ENCODE data around the gene SYCP2. TPM values are rescaled to one million over a fixed set of nuclear protein-coding genes. Genes with fewer than 3 reads are reported as not detected.
"Not testable (repeated sequence)": the region's sequence is repeated elsewhere in the genome, so short reads cannot be mapped to it uniquely, and the experiment has no call there.

SYCP2 gene
- total and polyA plus RNA-seq, 7 donors, result 0.50 to 7.8 (median 1.6) TPM

DNA sequence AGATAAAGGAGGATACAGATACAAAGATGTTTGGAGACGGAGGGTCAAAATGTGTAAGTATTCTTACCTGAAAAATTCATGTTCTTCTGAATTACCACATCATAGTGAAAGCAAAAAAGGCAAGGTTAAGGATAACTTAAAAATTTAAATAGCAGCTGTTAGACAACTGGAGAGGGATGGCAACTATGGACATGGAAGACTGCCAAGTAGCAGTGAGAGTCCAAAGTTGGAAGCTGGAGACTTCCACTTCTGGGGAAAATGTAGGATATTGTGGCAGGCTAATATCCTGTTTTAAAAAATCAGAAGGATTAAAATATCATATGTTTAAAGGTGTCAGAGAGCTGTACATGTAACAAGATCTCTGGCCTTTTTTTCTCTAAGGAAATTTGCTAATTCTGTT is 29.8 kb downstream of the SYCP2 start:
- H3K27me3 ChIP-seq, result no peaks in the 10 kb centered on the region
- DNase-seq, result no peak
- no peak overlapping the region for H3K4me3 ChIP-seq
- no peaks in the 10 kb centered on the region for H3K4me1 ChIP-seq
- WGBS, 2 donors, result 90 to 98% methylated on average over 1 of the region's 1 CpG
- no peak for TF ChIP-seq POLR2AphosphoS5 (IDR thresholded peaks at IDR 0.05)
- TF ChIP-seq EP300 (IDR thresholded peaks at IDR 0.05), result no peak
- TF ChIP-seq POLR2A (IDR thresholded peaks at IDR 0.05), result no peak
- TF ChIP-seq, protein P1, sequence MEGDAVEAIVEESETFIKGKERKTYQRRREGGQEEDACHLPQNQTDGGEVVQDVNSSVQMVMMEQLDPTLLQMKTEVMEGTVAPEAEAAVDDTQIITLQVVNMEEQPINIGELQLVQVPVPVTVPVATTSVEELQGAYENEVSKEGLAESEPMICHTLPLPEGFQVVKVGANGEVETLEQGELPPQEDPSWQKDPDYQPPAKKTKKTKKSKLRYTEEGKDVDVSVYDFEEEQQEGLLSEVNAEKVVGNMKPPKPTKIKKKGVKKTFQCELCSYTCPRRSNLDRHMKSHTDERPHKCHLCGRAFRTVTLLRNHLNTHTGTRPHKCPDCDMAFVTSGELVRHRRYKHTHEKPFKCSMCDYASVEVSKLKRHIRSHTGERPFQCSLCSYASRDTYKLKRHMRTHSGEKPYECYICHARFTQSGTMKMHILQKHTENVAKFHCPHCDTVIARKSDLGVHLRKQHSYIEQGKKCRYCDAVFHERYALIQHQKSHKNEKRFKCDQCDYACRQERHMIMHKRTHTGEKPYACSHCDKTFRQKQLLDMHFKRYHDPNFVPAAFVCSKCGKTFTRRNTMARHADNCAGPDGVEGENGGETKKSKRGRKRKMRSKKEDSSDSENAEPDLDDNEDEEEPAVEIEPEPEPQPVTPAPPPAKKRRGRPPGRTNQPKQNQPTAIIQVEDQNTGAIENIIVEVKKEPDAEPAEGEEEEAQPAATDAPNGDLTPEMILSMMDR (IDR thresholded peaks at IDR 0.05), result no peak
- intact Hi-C loops (cut with DNase I), result no loop called here
- no peaks in the 10 kb centered on the region for H3K36me3 ChIP-seq
- H3K9me3 ChIP-seq, result no peaks in the 10 kb centered on the region
- H3K27ac ChIP-seq, result no peak overlapping the region

DNA sequence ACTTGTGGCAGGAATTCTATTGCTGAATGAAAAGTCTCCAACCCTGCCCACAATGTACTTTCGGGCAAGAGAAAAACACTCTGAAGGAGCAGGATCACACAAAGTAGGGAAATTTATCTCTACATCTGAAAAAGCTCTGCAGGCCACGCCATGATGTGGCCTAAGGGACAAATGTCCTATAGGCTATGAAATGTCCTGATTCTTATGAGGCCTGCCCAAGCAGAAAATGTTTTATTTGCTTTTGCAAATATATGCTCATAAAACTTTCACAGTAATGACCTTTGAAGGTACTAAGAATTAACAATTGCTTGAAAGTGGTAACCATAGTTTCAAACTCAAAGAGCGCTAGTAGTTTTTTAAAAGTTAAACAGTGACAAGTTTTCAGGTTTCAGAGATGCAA is 31.0 kb downstream of the SYCP2 start:
- Histone ChIP-seq H3K36me3 (no peaks in the 10 kb centered on the region), H3K4me3 (no peak overlapping the region), H3K27ac (no peak overlapping the region), H3K27me3 (no peaks in the 10 kb centered on the region), H3K4me1 (no peaks in the 10 kb centered on the region), H3K9me3 (no peaks in the 10 kb centered on the region)
- intact Hi-C loops (cut with DNase I), result no loop called here
- no peak for DNase-seq
- TF ChIP-seq EP300 (IDR thresholded peaks at IDR 0.05), result no peak
- no peak for TF ChIP-seq POLR2A (IDR thresholded peaks at IDR 0.05)
- TF ChIP-seq, protein P1 (IDR thresholded peaks at IDR 0.05), result no peak
- TF ChIP-seq POLR2AphosphoS5 (IDR thresholded peaks at IDR 0.05), result no peak
- WGBS, 2 donors, result 59 to 87% methylated on average over 3 of the region's 3 CpGs

DNA sequence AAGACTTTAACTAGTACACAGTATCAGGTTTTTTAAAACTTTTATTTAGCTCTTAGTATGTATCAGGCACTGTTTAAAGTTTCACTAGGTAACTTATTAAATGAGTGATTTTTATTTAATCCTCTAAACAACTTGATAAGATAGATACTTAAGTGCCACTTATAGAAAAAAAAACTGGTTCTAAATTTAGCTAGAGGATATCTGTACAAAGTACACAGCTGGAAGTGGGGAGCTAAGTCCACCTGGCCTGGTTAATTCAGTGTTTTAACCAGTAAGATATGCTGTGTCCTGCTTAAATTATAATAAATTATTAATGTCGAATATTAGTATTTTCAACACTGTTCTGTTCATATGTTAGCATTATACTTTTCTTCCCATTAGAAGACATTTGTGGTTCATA is 37.5 kb downstream of the SYCP2 start:
- WGBS, 2 donors, result 84 to 88% methylated on average over 1 of the region's 1 CpG
- no peaks in the 10 kb centered on the region for H3K27me3 ChIP-seq
- no peak overlapping the region for H3K27ac ChIP-seq
- no peaks in the 10 kb centered on the region for H3K9me3 ChIP-seq
- intact Hi-C loops (cut with DNase I), result no loop called here
- TF ChIP-seq POLR2A (IDR thresholded peaks at IDR 0.05) (no peak), EP300 (IDR thresholded peaks at IDR 0.05) (no peak), POLR2AphosphoS5 (IDR thresholded peaks at IDR 0.05) (no peak)
- TF ChIP-seq, protein P1 (IDR thresholded peaks at IDR 0.05), result no peak
- H3K36me3 ChIP-seq, result no peaks in the 10 kb centered on the region
- no peak for DNase-seq
- no peaks in the 10 kb centered on the region for H3K4me1 ChIP-seq
- no peak overlapping the region for H3K4me3 ChIP-seq

DNA sequence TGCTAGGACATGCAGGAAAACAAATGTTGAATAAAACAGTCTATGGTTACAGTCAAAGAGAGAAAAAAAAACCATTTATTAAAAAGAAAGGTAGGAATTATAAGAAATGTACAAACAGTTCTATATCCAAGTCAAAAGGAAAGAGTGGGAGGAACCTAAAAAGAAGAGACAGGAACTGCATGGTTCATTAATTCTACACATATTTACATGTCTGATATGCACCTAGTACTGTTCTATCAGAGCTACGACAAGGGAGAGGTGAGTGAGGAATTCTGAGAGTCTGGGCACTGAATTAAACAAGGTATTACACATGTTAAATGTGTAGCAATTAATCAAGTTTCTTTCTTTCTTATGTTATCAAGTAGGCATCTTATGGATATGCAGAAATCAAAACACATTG is 41.9 kb downstream of the SYCP2 start:
- no peaks in the 10 kb centered on the region for H3K9me3 ChIP-seq
- WGBS, 2 donors, result 59 to 65% methylated on average over 1 of the region's 1 CpG
- DNase-seq, result no peak
- no peaks in the 10 kb centered on the region for H3K27me3 ChIP-seq
- H3K4me1 ChIP-seq, result no peaks in the 10 kb centered on the region
- no peak overlapping the region for H3K27ac ChIP-seq
- H3K36me3 ChIP-seq, result no peaks in the 10 kb centered on the region
- H3K4me3 ChIP-seq, result no peak overlapping the region
- intact Hi-C loops (cut with DNase I), result no loop called here
- no peak for TF ChIP-seq EP300 (IDR thresholded peaks at IDR 0.05)
- no peak for TF ChIP-seq POLR2A (IDR thresholded peaks at IDR 0.05)

DNA sequence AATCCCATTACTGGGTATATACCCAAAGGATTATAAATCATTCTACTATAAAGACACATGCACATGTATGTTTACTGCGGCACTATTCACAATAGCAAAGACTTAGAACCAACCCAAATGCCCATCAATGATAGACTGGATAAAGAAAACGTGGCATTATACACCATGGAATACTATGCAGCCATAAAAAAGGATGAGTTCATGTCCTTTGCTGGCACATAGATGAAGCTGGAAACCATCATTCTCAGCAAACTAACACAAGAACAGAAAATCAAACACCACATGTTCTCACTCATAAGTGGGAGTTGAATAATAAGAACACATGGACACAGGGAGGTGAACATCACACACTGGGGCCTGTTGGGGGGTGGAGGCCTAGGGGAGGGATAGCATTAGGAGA is 43.4 kb downstream of the SYCP2 start:
- H3K36me3 ChIP-seq; H3K9me3 ChIP-seq; H3K4me3 ChIP-seq; DNase-seq; H3K4me1 ChIP-seq; H3K27ac ChIP-seq; intact Hi-C loops (cut with DNase I); H3K27me3 ChIP-seq: not testable (repeated sequence)
- WGBS, 2 donors, result 79 to 85% methylated on average over 2 of the region's 2 CpGs

DNA sequence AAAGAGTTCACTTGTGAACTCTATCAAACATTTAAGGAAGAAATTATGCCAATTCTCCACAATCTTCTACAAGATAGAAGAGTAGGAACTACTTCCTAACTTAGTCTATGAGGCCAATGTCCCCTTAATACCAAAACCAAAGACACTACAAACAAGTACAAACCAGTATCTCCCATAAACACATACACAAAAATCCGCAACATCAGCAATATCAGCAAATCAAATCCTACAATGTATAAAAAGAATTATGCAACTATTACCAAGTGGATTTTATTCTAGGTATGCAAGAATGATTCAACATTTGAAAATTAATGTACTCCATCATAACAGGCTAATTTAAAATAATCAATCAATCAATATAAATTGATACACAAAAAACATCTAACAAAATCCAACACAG is 45.4 kb downstream of the SYCP2 start:
- Histone ChIP-seq H3K4me1 (no peaks in the 10 kb centered on the region), H3K4me3 (no peak overlapping the region), H3K27me3 (no peaks in the 10 kb centered on the region), H3K9me3 (no peaks in the 10 kb centered on the region), H3K36me3 (no peaks in the 10 kb centered on the region), H3K27ac (no peak overlapping the region)
- TF ChIP-seq, protein P1 (IDR thresholded peaks at IDR 0.05), result no peak
- TF ChIP-seq POLR2AphosphoS5 (IDR thresholded peaks at IDR 0.05), result no peak
- no peak for TF ChIP-seq POLR2A (IDR thresholded peaks at IDR 0.05)
- TF ChIP-seq EP300 (IDR thresholded peaks at IDR 0.05), result no peak
- intact Hi-C loops (cut with DNase I), result no loop called here
- WGBS, 2 donors, result 93 to 95% methylated on average over 1 of the region's 1 CpG
- DNase-seq, result no peak

All from sigmoid colon (tissue), 7 donors.